Endodermal cell (in vitro differentiated cells): Measurements from ENCODE around the gene MIX23. TPM values are rescaled to one million over a fixed set of nuclear protein-coding genes. Genes with fewer than 3 reads are reported as not detected.

Source experiments
- DNase-seq: peaks from one replicate; pipeline ENCODE4 v3.0.0-alpha.2; 2017
- H3K27ac ChIP-seq: 2 replicates; pipeline ENCODE4 v1.5.1; 2013; ENCODE audit warnings: mild to moderate bottlenecking, low read depth, low read length, moderate library complexity
- H3K27me3 ChIP-seq: 2 replicates; pipeline ENCODE4 v1.6.1; 2013; ENCODE audit warnings: mild to moderate bottlenecking, low read length, moderate library complexity; ENCODE audit not compliant: insufficient read depth, control insufficient read depth, poor library complexity, severe bottlenecking
- H3K36me3 ChIP-seq: 2 replicates; pipeline ENCODE4 v1.7.0; 2013; ENCODE audit warnings: mild to moderate bottlenecking, low read length, moderate library complexity; ENCODE audit not compliant: control insufficient read depth, insufficient read depth
- H3K4me1 ChIP-seq: one replicate; pipeline ENCODE4 v1.7.0; 2013; ENCODE audit warnings: low read length; ENCODE audit not compliant: control insufficient read depth, insufficient read depth
- H3K4me3 ChIP-seq: 2 replicates; pipeline ENCODE4 v1.5.1; 2013; ENCODE audit warnings: mild to moderate bottlenecking, low read length, moderate library complexity
- H3K9ac ChIP-seq: 2 replicates; pipeline ENCODE4 v1.6.1; 2013; ENCODE audit warnings: mild to moderate bottlenecking, low read length, moderate library complexity; ENCODE audit not compliant: poor library complexity, severe bottlenecking; ENCODE audit errors: extremely low read depth
- H3K9me3 ChIP-seq: 2 replicates; pipeline ENCODE4 v1.6.1; 2013; ENCODE audit warnings: mild to moderate bottlenecking, low read length, moderate library complexity; ENCODE audit not compliant: control insufficient read depth
- H3K27ac Mint-ChIP-seq: 2 replicates; pipeline ENCODE4 v1.8.0; 2020; ENCODE audit warnings: mixed read lengths
- H3K27me3 Mint-ChIP-seq: 2 replicates; pipeline ENCODE4 v1.8.0; 2021; ENCODE audit warnings: mild to moderate bottlenecking, mixed read lengths; ENCODE audit not compliant: insufficient read depth
- H3K36me3 Mint-ChIP-seq: 2 replicates; pipeline ENCODE4 v1.8.0; 2020; ENCODE audit warnings: low read depth, mixed read lengths
- H3K4me1 Mint-ChIP-seq: 2 replicates; pipeline ENCODE4 v1.8.0; 2020; ENCODE audit warnings: mixed read lengths
- H3K4me3 Mint-ChIP-seq: 2 replicates; pipeline ENCODE4 v1.8.0; 2020; ENCODE audit warnings: mild to moderate bottlenecking, moderate library complexity, mixed read lengths
- H3K9me3 Mint-ChIP-seq: 2 replicates; pipeline ENCODE4 v1.8.0; 2020; ENCODE audit warnings: mild to moderate bottlenecking, mixed read lengths
- WGBS, 2 experiments: methylation state at CpG; one replicate each; pipeline versions ENCODE4 v1.1.5 to v1.1.7; 2013; ENCODE audit warnings: missing lambda C conversion rate in 2 of 2, mixed read lengths in 1 of 2; ENCODE audit not compliant: insufficient coverage in 1 of 2, insufficient read length in 1 of 2; 5-methylcytosine and 5-hydroxymethylcytosine counted together
- total RNA-seq, 2 donors: library from RNA; stranded (reverse); fragmentation: NEBNext Ultra II Directional in 1 of 2; extraction: Animal tissue kit (Norgen Biotek cat#: 25700) in 1 of 2; gene quantifications; 2 replicates in 1 of 2; 3 replicates in 1 of 2; pipeline ENCODE4 v1.2.1, GENCODE V29; 2021
- TF ChIP-seq, protein P1 (sequence below): fragments of 200-600 bp; sonication (generic); conservative IDR thresholded peaks from 2 replicates; pipeline ENCODE4 v1.5.0; 2021; ENCODE audit warnings: antibody characterized with exemption, mild to moderate bottlenecking

MIX23 gene
- total RNA-seq, 2 donors from 2014 or later: 54.1 to 62.6 TPM

GRCh38 chr3:122415762-122416654 lies 33.0 kb upstream of the MIX23 start, which contains the start of gene WDR5B:
Gene WDR5B, minus strand, starts transcription at chr3:122416062. Its CDS starts 534 bp downstream, at chr3:122415528.
- Mint-ChIP-seq H3K36me3 (peaks cover 1% of the 10 kb centered on the region), H3K9me3 (no peaks in the 10 kb centered on the region), H3K4me3 (peak within 1 kb of the TSS; percentile 95), H3K27me3 (peaks cover 2% of the 10 kb centered on the region), H3K4me1 (peaks cover 14% of the 10 kb centered on the region), H3K27ac (peak within 1 kb of the TSS; percentile 100)
- TF ChIP-seq, protein P1, sequence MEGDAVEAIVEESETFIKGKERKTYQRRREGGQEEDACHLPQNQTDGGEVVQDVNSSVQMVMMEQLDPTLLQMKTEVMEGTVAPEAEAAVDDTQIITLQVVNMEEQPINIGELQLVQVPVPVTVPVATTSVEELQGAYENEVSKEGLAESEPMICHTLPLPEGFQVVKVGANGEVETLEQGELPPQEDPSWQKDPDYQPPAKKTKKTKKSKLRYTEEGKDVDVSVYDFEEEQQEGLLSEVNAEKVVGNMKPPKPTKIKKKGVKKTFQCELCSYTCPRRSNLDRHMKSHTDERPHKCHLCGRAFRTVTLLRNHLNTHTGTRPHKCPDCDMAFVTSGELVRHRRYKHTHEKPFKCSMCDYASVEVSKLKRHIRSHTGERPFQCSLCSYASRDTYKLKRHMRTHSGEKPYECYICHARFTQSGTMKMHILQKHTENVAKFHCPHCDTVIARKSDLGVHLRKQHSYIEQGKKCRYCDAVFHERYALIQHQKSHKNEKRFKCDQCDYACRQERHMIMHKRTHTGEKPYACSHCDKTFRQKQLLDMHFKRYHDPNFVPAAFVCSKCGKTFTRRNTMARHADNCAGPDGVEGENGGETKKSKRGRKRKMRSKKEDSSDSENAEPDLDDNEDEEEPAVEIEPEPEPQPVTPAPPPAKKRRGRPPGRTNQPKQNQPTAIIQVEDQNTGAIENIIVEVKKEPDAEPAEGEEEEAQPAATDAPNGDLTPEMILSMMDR: peak; percentile 31
- WGBS, 2 experiments: 0% methylated on average over 20 to 48 of the region's 48 CpGs
- H3K4me1 ChIP-seq: no peaks in the 10 kb centered on the region
- H3K4me3 ChIP-seq: peak within 1 kb of the TSS; percentile 95
- peak within 1 kb of the TSS; percentile 48 for H3K27ac ChIP-seq
- H3K9ac ChIP-seq: peak within 1 kb of the TSS; percentile 94
- no peaks in the 10 kb centered on the region for H3K27me3 ChIP-seq
- no peaks in the 10 kb centered on the region for H3K9me3 ChIP-seq
- DNase-seq: peak; percentile 99
- peaks cover 14% of the 10 kb centered on the region for H3K36me3 ChIP-seq

- peaks cover 1% of the 10 kb centered on the region for H3K36me3 Mint-ChIP-seq
- H3K9me3 Mint-ChIP-seq: no peaks in the 10 kb centered on the region
- peaks cover 21% of the 10 kb centered on the region for H3K36me3 ChIP-seq
- WGBS, 2 experiments: 29 to 31% methylated on average over 10 of the region's 10 CpGs
- TF ChIP-seq, protein P1: no peak
- H3K27ac ChIP-seq: no peak overlapping the region
- peaks cover 2% of the 10 kb centered on the region for H3K27me3 Mint-ChIP-seq
- H3K9me3 ChIP-seq: no peaks in the 10 kb centered on the region
- H3K4me1 Mint-ChIP-seq: peaks cover 14% of the 10 kb centered on the region
- H3K4me1 ChIP-seq: no peaks in the 10 kb centered on the region
- H3K4me3 ChIP-seq: peak overlapping the region; percentile 95
- no peaks in the 10 kb centered on the region for H3K27me3 ChIP-seq
- H3K9ac ChIP-seq: peak overlapping the region; percentile 94
- peak; percentile 77 for DNase-seq
- H3K27ac Mint-ChIP-seq: peak overlapping the region; percentile 100
- peak overlapping the region; percentile 95 for H3K4me3 Mint-ChIP-seq
Observed at GRCh38 chr3:122415104-122415744, 32.2 kb upstream of the MIX23 start.

DNA sequence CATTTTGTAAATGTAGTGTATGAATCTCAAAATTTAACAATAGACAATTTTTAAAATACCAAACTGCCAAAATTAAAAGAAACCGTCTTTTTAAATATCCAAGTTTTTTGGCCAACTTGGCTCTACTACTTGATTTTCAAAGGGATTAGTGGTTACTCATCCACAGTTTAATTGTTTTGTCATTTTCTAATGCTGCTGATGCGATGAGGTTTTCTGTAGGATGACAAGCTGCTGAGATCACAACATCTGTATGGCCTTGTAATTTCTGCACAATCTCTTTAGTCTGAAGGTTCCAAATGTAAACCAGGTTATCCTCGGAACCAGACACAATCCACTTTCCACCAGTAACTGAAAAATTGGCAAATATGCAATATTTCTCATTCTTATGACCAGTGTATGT lies 31.4 kb upstream of the MIX23 start:
- Histone ChIP-seq H3K4me1 (no peaks in the 10 kb centered on the region), H3K9ac (no peak overlapping the region), H3K27me3 (no peaks in the 10 kb centered on the region), H3K9me3 (no peaks in the 10 kb centered on the region), H3K4me3 (peak overlapping the region; percentile 95), H3K36me3 (peaks cover 27% of the 10 kb centered on the region), H3K27ac (no peak overlapping the region)
- TF ChIP-seq, protein P1: no peak
- no peak for DNase-seq
- no peak overlapping the region for H3K27ac Mint-ChIP-seq
- H3K4me3 Mint-ChIP-seq: peak overlapping the region; percentile 95
- peaks cover 14% of the 10 kb centered on the region for H3K4me1 Mint-ChIP-seq
- H3K9me3 Mint-ChIP-seq: no peaks in the 10 kb centered on the region
- 97 to 98% methylated on average over 3 of the region's 3 CpGs for WGBS, 2 experiments
- H3K36me3 Mint-ChIP-seq: peaks cover 1% of the 10 kb centered on the region
- peaks cover 2% of the 10 kb centered on the region for H3K27me3 Mint-ChIP-seq
